GM12872 (cell line): ENCODE data around the gene TTC39A.

ENCODE experiments used
- TF ChIP-seq, protein P1 (sequence below): IDR thresholded peaks from 3 replicates; pipeline ENCODE4 v1.5.1; 2011; ENCODE audit warnings: low read depth, mild to moderate bottlenecking, low read length, moderate library complexity; ENCODE audit not compliant: insufficient read depth

TTC39A gene

DNA sequence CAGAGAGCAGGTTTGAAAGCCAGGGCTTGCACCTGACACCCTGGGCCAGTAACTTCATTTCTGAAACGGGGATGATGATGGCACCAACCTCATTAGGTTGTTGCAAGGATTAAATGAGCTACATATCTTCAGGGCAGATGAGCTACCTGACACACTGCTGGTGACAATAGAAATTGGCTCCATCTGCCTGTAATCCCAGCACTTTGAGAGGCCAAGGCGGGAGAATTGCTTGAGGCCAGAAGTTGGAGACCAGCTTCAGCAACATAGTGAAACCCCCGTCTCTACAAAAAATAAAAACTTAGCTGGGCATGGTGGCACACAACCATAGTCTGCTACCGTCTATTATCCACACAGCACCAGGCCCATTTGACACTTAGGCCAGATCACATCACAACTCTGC, 6.3 kb upstream of the TTC39A start:
- TF ChIP-seq, protein P1, sequence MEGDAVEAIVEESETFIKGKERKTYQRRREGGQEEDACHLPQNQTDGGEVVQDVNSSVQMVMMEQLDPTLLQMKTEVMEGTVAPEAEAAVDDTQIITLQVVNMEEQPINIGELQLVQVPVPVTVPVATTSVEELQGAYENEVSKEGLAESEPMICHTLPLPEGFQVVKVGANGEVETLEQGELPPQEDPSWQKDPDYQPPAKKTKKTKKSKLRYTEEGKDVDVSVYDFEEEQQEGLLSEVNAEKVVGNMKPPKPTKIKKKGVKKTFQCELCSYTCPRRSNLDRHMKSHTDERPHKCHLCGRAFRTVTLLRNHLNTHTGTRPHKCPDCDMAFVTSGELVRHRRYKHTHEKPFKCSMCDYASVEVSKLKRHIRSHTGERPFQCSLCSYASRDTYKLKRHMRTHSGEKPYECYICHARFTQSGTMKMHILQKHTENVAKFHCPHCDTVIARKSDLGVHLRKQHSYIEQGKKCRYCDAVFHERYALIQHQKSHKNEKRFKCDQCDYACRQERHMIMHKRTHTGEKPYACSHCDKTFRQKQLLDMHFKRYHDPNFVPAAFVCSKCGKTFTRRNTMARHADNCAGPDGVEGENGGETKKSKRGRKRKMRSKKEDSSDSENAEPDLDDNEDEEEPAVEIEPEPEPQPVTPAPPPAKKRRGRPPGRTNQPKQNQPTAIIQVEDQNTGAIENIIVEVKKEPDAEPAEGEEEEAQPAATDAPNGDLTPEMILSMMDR = no peak

DNA sequence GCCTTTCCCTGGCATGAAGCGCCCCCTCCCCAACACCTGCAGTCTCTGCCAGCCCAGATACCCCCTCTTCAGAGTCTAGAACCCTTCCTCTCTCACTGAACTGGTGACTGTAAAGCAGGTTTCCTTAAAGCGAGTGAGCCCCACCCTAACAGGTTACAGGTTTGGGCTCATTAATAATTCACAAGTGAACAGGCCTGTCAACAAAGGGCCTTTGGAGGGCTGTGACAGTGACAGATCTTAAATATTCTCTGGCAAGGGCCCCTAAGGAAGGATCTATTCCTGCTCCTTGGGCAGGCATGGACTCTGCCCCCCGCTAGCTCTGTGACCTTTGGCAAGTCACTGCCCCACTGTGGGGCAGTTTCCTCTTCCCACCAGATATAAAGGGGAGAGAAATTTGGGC, 5.6 kb upstream of the TTC39A start:
- TF ChIP-seq, protein P1 = no peak

DNA sequence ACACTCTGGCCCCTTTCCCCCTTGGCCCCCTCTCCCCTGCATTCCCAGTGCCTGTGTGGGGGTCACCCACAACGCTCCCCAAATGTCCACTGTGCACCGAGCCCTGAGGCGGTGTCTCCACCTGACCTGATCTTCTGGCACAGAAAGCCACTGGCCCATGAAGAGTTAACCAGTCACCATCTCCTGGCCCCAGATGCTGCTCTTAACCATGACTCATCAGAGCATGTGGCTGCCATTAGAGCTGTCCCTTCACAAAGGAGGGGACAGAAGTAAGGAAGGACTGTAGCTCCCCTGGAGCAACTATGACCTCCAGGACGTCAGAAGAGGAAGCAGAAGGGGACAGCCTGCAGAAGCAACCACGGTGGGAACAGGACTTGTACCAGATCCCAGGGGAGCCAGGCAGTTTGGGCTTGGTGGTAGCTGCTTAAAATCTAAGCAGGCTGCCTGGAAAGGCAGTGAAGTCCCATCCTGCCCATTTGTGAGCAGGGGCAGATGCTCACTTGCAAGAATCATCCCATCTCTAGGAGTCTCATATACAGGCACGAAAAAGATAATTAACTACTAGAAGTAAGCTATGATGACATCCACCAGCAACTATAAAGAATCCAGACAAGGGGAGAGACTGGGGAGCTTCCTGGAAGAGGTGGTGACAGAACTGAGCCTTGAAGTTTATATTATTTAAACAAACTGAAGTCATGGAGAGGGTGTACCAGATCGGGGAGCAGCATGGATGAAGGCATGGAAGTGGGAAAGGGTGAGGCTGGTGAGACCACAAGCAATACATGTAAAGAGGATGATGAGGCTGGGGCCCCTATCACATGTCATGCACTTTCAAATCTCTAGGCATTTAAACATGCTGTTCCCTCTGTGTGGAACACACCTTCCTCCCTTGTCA, 1.1 kb upstream of the TTC39A start:
- TF ChIP-seq, protein P1 = no peak

DNA sequence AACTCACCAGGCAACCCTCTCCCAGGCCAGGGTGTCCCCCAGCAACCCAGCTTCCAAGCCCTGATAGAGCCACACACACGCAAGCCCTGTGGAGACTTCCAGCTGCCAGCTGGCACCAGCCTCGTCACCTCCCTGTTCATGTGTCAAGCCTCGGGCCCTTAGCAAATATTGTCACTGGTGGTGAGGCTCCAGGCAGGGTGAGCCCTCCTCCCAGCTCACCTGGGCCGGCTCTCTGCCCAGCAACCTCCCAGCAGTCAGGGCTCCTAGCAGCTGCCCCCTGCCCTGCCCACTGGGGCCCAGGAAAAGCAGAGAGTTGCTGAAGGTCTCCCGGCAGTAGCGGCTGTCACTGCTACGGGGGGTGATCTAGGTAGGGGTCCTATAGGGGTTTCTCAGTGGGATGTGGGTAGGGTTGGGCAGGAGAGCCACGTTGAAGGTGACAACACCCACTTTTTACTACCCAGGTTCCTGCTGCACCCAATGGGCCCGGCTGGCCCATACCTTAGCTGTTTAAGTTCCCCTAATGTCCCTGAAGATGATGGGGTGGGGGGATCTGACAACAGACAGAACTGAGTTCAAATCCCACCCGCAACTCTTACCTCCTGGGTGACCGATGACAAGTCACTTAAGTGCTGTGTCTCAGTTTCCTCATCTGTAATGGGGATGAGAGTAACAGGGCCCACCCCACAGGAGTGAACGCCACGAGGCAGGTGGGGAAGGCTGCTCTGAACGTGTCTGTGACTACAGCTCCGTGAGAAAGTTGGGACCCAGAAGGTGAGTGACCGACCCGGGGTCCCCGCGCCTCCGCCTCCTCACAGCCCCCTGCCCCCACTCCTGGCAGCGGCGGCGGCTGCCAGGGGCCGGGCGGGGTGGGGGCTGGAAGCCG, 678 bp downstream of the TTC39A start:
- TF ChIP-seq, protein P1 = no peak

- TF ChIP-seq, protein P1 = no peak
These were observed 1.4 kb downstream of the TTC39A start for GRCh38 chr1:51328926-51329325.

GRCh38 chr1:51328279-51328678, 2.1 kb downstream of the TTC39A start:
- TF ChIP-seq, protein P1 = no peak

DNA sequence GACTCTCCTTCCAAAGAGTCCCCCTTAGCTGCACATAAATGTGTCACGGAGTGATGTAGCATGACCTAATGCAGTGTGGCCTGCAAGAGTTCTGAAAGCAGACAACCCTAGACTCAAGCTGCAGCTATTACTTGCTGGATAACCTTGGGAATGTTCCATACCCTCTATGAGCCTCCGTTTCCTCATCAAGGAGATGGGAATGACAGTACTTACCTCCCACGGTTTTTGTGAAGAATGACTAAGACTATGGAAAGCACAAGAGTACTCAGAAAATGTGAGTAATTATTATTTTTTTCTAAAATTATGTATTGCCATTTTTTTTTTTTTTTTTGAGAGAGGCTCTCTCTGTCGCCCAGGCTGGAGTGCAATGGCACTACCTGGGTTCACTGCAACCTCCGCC, 3.0 kb downstream of the TTC39A start:
- TF ChIP-seq, protein P1 = no peak
